GM19455 (cell line): ENCODE data around the gene ZNF407.

Experiments
- ATAC-seq: cut with Tn5 transposase; IDR thresholded peaks from one replicate; pipeline ENCODE4 v1.9.1; 2021; ENCODE audit not compliant: unreplicated experiment

The ZNF407 gene

GRCh38 chr18:74626049-74626874, 28.6 kb downstream of the ZNF407 start:
- ATAC-seq: no peak

DNA sequence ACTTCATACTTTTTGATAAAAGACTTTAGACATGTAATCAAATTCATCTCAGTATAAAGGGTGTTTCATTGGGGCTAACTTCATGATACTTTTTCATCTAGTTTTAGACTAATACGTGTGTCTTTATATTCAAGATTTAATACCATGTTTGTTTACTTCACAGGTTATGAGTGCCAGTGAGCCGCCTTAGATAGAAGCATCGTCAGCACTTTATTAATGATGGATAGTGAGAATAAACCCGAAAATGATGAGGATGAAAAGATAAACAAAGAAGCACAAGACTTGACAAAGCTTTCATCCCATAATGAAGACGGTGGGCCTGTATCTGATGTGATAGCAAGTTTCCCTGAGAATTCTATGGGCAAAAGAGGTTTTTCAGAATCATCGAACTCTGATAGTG, 33.1 kb downstream of the ZNF407 start:
- ATAC-seq: no peak

GRCh38 chr18:74631212-74631611, 33.5 kb downstream of the ZNF407 start:
- no peak for ATAC-seq

- ATAC-seq: no peak
Observed at GRCh38 chr18:74631623-74632350, 34.1 kb downstream of the ZNF407 start.

GRCh38 chr18:74632351-74632679, 34.6 kb downstream of the ZNF407 start:
- ATAC-seq: no peak

DNA sequence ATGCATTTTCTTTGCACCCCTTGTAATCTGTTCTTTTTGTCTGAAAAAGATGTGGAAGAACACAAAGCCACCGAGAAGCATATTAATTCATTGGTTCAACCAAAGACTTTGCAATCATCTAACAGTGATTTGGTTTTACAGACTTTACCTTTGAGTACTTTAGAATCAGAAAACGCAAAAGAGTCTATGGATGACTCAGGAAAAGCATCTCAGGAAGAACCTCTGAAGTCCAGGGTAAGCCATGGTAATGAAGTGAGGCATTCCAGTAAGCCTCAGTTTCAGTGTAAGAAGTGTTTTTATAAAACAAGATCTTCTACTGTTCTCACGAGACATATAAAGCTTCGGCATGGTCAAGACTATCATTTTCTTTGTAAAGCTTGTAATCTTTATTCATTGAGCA, 35.2 kb downstream of the ZNF407 start:
- ATAC-seq: no peak

GRCh38 chr18:74633652-74634352, 36.1 kb downstream of the ZNF407 start:
- no peak for ATAC-seq

GRCh38 chr18:74635224-74635975, 37.7 kb downstream of the ZNF407 start:
- no peak for ATAC-seq

DNA sequence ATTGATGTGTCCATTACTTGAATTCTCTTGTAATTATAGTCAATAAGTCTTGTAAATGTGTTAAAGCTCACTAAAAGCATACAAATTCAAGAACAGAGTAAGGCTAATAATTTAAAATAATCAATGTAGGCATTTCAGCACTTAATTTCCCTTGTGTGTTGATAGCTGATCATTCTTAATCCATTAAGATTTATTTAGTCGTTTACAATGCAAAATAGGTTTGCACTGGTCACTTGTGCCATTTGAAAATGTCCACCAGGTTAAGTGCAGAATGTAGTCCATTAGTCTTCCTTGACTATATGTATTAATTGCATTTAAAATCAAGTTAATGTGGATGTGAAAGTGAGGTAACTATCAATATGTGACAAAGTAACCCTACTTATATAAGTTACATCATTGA, 39.4 kb downstream of the ZNF407 start:
- no peak for ATAC-seq

DNA sequence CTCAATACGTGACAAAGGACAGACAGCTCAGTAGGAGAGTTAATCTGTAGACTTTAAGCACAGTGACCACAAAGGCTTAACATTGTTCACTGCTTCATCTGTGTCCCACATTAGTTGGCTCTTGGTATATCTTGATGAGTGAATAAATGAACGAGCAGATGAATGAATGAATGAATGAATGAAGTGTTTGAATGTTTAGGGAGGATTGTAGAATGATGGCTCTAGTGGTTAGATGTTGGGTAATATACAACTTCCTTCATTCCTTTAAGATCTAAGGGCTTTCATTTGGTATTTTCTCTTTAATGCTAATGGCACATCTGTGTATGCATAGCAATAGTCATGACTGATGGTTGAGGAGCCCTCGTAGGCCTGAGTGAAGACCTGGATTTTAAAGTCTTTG, 40.5 kb downstream of the ZNF407 start:
- no peak for ATAC-seq

DNA sequence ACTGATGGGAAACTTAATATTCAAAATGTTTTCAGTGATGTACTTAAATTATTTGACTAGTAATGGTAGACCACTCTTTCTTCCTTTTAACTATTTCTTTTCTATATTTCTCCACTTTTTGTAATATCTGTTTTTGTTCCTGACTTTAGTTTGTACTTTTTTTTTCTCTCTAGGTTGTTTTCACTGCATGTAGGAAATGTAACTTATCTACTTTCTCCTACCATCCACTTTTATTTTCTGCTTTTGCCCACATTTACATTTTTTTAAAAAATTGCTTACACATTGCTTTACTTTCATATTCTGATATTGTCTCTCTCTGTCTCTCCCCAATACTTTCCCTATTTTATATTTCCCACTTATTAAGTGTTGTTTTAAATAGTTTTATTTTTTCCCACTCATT, 47.0 kb downstream of the ZNF407 start:
- ATAC-seq: no peak

DNA sequence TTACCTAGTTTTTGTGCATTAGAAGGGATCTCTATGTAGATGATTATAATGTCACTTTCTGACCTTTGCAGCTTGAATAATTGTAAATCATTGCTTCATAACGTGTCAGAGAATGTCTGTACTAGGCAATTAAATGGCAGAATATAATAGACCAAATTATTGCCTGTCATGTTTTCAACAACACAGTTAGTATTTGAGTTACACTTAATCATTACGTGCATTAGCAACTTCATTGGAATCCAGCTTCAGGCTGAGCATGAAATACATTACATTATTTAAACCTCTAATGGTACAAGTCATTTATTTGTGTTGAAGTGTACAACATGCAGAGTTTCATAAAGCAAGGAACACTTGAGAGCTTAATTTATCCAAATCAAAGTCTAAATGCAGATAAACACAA, 48.0 kb downstream of the ZNF407 start:
- ATAC-seq: no peak

DNA sequence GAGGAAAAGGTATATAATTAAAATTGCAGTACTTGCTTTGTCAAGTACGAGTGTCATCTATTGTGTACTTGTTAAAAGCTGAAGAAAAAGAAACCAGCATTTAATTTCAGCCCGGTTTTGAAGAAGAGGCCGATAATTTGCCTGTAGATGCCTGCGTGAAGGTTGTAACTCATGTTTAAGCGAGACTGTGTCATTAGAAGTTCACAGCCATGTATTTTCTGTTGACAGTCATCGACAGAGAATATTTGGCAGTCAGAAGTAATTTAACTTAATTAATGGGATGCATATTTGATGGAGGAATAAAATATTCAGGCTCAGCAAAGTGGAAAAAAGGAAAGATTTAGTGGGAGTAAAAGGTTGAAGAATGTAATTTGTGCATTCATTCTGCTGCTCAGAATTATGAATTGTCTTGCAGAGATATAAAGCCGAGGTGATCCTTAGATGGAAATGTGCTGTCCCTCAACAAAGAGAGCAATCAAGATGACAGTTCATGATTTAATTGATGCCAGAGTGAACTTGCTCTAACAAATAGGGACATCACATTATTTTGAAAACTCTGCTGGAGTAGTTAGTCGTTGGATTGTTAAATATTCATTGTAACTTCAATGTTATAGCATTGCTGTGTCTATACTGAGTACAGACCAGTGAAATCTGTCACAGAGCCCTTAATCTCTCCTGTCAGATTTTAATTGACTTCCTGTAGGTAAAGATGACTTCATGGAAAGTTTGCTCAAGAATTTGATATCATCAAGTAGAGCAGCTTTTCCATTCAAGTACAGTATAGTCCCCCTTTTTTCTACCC, 53.9 kb downstream of the ZNF407 start:
- no peak for ATAC-seq

DNA sequence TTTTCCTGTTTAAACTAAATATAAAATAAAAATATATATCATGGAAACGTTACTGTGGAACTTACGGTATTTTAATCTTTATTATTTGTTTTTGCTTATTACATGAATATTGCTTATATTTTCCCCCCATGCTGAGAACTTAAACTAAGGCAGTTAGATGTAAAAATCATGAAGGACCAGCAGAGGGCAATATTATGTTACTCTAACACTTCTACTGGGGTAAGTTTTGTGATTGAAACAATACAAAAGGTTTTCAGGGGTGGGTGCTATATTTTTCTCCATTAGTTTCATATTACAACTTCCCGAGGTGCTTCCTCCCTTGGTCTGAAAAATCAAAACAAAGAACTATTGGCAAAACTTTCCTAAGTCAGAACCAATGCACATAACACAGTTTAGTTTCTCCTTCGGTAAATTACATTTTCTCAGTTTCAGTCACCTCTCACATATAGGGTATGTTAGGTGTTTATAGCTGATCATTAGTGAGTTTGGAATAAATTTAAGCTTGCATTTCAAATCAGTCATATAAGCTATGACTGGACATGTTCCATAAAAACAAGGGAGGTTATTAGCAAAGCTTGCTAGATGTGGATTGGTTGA, 54.8 kb downstream of the ZNF407 start:
- ATAC-seq: no peak

DNA sequence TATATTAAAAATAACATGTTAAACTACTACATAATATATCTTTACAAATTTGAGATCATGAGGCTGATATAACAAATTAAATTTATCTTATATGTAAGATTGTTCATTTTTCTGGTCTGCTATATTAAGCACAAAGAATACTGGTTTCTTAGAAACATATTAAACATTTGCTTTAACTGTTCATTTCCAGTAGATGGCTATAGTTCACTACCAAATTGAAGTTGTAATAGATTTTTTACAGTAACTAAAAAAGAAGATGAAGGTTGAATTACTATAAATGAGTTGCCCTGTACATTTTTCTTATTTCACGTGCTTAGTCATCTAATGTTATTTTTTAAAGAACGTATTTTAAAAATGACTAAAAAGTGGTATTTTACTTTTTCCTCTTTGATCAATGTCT, 57.0 kb downstream of the ZNF407 start:
- ATAC-seq: no peak

- ATAC-seq: no peak
Observed at GRCh38 chr18:74661008-74661407, 63.3 kb downstream of the ZNF407 start.

DNA sequence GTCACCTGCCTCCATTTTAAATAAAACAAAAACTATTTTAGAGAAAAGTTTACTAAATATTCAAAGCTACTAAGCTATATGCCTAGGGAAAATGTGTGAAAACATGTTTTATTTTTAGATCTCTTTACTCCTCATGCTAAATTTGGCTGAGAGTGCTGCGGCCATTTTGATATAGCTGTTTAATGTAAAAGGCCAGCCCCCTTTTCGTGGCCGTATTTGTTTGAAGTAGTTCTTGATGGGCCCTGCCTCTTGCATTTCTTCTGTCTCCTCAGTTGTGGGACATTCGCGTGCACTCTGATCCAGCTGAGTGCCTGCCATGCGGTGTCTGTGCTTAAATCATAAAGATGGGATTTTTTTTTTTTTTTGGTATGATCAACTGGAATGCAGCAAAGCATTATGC, 64.0 kb downstream of the ZNF407 start:
- ATAC-seq: no peak

DNA sequence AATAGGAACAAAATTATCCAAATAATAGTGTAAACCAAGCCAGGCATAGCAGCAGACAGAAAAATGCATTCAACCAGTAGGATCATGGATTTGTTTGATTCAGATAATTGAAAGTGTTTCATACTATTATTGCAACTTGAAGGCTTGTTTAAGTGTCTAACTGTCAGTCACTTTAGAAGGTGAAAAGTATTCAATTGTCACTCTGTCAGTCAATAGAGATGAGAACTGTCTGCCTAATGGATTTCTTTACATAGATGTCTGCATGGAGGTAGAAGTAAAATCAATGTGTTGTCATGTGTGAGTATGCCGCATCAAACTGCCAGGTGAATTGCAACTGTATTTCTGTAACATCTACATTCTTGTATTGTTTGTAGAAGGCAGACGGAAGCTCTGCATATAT, 65.0 kb downstream of the ZNF407 start:
- no peak for ATAC-seq

GRCh38 chr18:74665346-74665745, 67.7 kb downstream of the ZNF407 start:
- no peak for ATAC-seq

GRCh38 chr18:74665905-74666304, 68.2 kb downstream of the ZNF407 start:
- ATAC-seq: no peak
